ENCODE measurements around the gene SWAP70. TPM values are rescaled to one million over a fixed set of nuclear protein-coding genes. Genes with fewer than 3 reads are reported as not detected.

The SWAP70 gene
- total RNA-seq, 2 donors from 2014 or later, result 6.1 to 7.5 TPM

DNA sequence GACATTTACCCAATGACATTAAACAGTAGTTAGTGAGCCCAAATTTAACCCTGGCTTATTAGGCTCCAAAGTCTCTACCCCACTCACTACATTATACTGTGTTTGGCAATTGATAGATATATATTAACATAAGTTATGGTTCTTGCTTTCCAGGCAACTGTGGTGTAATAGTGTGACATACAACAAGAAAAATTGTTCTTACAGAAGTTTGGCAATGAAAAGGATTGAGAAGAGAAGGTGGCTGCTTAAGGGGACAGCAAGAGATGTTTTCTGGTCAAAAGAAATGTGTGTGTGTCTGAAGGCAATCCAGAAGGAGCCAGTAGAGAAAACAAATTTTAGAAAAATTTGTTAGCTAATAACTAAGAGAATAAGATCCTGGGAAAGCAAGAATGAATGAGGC lies 132.4 kb downstream of the SWAP70 start:
- ATAC-seq, result no peak
- DNase-seq, result no peak
- H3K36me3 Mint-ChIP-seq (ENCODE audit: low read depth), result no peaks in the 10 kb centered on the region
- H3K27me3 Mint-ChIP-seq, result no peaks in the 10 kb centered on the region
- no peaks in the 10 kb centered on the region for H3K4me1 Mint-ChIP-seq
- no peak overlapping the region for H3K4me3 Mint-ChIP-seq
- H3K9me3 ChIP-seq (ENCODE audit: control insufficient read depth, low read length, poor library complexity, severe bottlenecking), result no peaks in the 10 kb centered on the region
- H3K27ac Mint-ChIP-seq, result no peak overlapping the region

GRCh38 chr11:9796854-9797253 lies 133.0 kb downstream of the SWAP70 start:
- Mint-ChIP-seq H3K27ac (no peak overlapping the region), H3K36me3 (ENCODE audit: low read depth) (no peaks in the 10 kb centered on the region)
- H3K9me3 ChIP-seq (ENCODE audit: control insufficient read depth, low read length, poor library complexity, severe bottlenecking), result no peaks in the 10 kb centered on the region

GRCh38 chr11:9797300-9797699 lies 133.4 kb downstream of the SWAP70 start:
- no peak overlapping the region for H3K27ac Mint-ChIP-seq
- no peaks in the 10 kb centered on the region for H3K27me3 Mint-ChIP-seq

More at GRCh38 chr11:9796854-9797253, 133.0 kb downstream of the SWAP70 start:
- Mint-ChIP-seq H3K4me3 (no peak overlapping the region), H3K27me3 (no peaks in the 10 kb centered on the region), H3K4me1 (no peaks in the 10 kb centered on the region)
- DNase-seq (no peak), ATAC-seq (no peak)

GRCh38 chr11:9799886-9800285 lies 136.0 kb downstream of the SWAP70 start:
- Mint-ChIP-seq H3K27me3 (no peaks in the 10 kb centered on the region), H3K4me1 (peaks cover 2% of the 10 kb centered on the region), H3K4me3 (no peak overlapping the region), H3K27ac (no peak overlapping the region), H3K36me3 (ENCODE audit: low read depth) (no peaks in the 10 kb centered on the region)
- ATAC-seq, result no peak
- no peak for DNase-seq
- no peaks in the 10 kb centered on the region for H3K9me3 ChIP-seq (ENCODE audit: control insufficient read depth, low read length, poor library complexity, severe bottlenecking)

More at GRCh38 chr11:9797300-9797699, 133.4 kb downstream of the SWAP70 start:
- DNase-seq (no peak), ATAC-seq (no peak)
- H3K9me3 ChIP-seq (ENCODE audit: control insufficient read depth, low read length, poor library complexity, severe bottlenecking), result no peaks in the 10 kb centered on the region
- H3K36me3 Mint-ChIP-seq (ENCODE audit: low read depth), result no peaks in the 10 kb centered on the region
- no peak overlapping the region for H3K4me3 Mint-ChIP-seq
- H3K4me1 Mint-ChIP-seq, result no peaks in the 10 kb centered on the region

DNA sequence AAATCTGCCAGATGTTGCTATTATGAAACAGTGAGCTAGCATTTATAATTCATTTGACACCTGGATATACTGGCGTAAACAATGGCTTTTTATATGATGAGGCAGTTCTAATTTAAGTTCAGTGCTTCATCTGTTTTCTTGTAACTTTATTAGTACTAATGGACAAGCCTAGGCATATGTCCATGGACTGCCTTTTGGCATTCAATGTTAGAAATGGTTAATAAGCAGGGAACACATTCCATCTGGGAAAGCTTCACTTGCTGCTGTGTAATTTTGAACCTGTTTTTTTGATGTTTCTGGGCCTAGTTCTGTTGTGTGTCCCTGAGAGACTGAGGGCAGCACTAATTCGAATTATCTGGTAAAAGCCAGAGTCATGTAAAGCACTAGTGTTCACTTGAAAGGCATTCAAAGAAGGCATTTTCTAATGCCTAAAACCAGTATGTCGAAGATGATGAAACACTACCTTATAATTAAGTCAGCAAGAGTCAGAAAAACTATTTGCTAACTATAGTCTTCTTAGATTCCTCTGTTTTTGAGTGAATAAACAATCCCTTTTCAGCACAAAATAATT lies 138.5 kb downstream of the SWAP70 start:
- DNase-seq (no peak), ATAC-seq (no peak)
- Mint-ChIP-seq H3K27ac (no peak overlapping the region), H3K4me1 (peaks cover 2% of the 10 kb centered on the region), H3K4me3 (no peak overlapping the region), H3K27me3 (no peaks in the 10 kb centered on the region), H3K36me3 (ENCODE audit: low read depth) (no peaks in the 10 kb centered on the region)
- H3K9me3 ChIP-seq (ENCODE audit: control insufficient read depth, low read length, poor library complexity, severe bottlenecking), result no peaks in the 10 kb centered on the region

Other genes with a start within 250 kb of the SWAP70 start
- 10 to 100 TPM; 27.0 to 35.5 TPM for gene ZNF143, start 203.1 kb upstream of the SWAP70 start, total RNA-seq
- gene WEE1, start 90.4 kb upstream of the SWAP70 start, total RNA-seq, result 10 to 100 TPM; 20.8 to 24.9 TPM

All from T-helper 17 cell (primary cell).